IMR-90 (cell line): ENCODE measurements around the gene MRPL54. TPM values are rescaled to one million over a fixed set of nuclear protein-coding genes. Genes with fewer than 3 reads are reported as not detected.

Experiments used
- ATAC-seq: fragments of 200-7000 bp; cut with Tn5 transposase; 2 replicates; pipeline ENCODE4 v1.9.1; 2020; ENCODE audit warnings: low read depth, mild to moderate bottlenecking, moderate library complexity
- BruUV-seq: library from RNA; stranded (reverse); fragments of 400-500 nt; replicated peaks from 2 replicates; lab custom pipeline; 2021; lab: Mats Ljungman, UMichigan
- CTCF ChIA-PET: fragments of 300-600 bp; formaldehyde crosslinking; extraction: SDS; loops from one replicate; lab custom pipeline; 2021; ENCODE audit warnings: antibody characterized with exemption; lab: Yijun Ruan, JAX
- POLR2A ChIA-PET: fragments of 300-600 bp; sonication (Branson Sonifier 250); formaldehyde crosslinking; loops from one replicate; lab custom pipeline; 2022; ENCODE audit warnings: antibody characterized with exemption; ENCODE audit not compliant: unreplicated experiment; lab: Charles Lee
- DNase-seq: peaks from one replicate; pipeline ENCODE4 v3.0.0; 2013
- H2AFZ ChIP-seq: replicated peaks from 2 replicates; pipeline ENCODE3; 2013; ENCODE audit warnings: low read length, mild to moderate bottlenecking; ENCODE audit not compliant: poor library complexity
- H2AK5ac ChIP-seq: 2 replicates; pipeline ENCODE4 v1.6.1; 2013; ENCODE audit warnings: low read depth, low read length, inconsistent platforms
- H2AK9ac ChIP-seq: replicated peaks from 2 replicates; pipeline ENCODE3; 2013; ENCODE audit warnings: mild to moderate bottlenecking, low read depth, low read length, moderate library complexity; ENCODE audit not compliant: poor library complexity
- H2BK120ac ChIP-seq: 2 replicates; pipeline ENCODE4 v1.6.1; 2013; ENCODE audit warnings: low read depth, low read length, inconsistent platforms
- H2BK15ac ChIP-seq: 3 replicates; pipeline ENCODE4 v1.6.1; 2013; ENCODE audit warnings: low read depth, low read length, inconsistent platforms
- H2BK20ac ChIP-seq: 2 replicates; pipeline ENCODE4 v1.6.1; 2013; ENCODE audit warnings: low read depth, mild to moderate bottlenecking, inconsistent platforms, low read length, moderate library complexity
- H2BK5ac ChIP-seq: 2 replicates; pipeline ENCODE4 v1.6.1; 2013; ENCODE audit warnings: mild to moderate bottlenecking, low read depth, low read length, inconsistent platforms; ENCODE audit not compliant: poor library complexity, severe bottlenecking
- H3K14ac ChIP-seq: replicated peaks from 2 replicates; pipeline ENCODE4 v1.6.1; 2013; ENCODE audit warnings: low read depth, low read length, inconsistent platforms
- H3K18ac ChIP-seq: 2 replicates; pipeline ENCODE4 v1.6.1; 2013; ENCODE audit warnings: low read depth, low read length, control low read depth
- H3K23ac ChIP-seq: 2 replicates; pipeline ENCODE4 v1.6.1; 2013; ENCODE audit warnings: low read depth, low read length, inconsistent platforms
- H3K27ac ChIP-seq: 2 replicates; pipeline ENCODE4 v1.5.1; 2013; ENCODE audit warnings: mild to moderate bottlenecking, control low read depth, low read length; ENCODE audit not compliant: insufficient read depth
- H3K27me3 ChIP-seq: 2 replicates; pipeline ENCODE4 v1.6.1; 2013; ENCODE audit warnings: low read length; ENCODE audit not compliant: control insufficient read depth, insufficient read depth
- H3K36me3 ChIP-seq: 2 replicates; pipeline ENCODE4 v1.6.1; 2013; ENCODE audit warnings: low read length, mixed read lengths; ENCODE audit not compliant: control insufficient read depth, insufficient read depth
- H3K4ac ChIP-seq: 2 replicates; pipeline ENCODE4 v1.6.1; 2013; ENCODE audit warnings: low read depth, low read length, inconsistent platforms
- H3K4me1 ChIP-seq: 2 replicates; pipeline ENCODE4 v1.6.1; 2013; ENCODE audit warnings: low read length, mixed read lengths; ENCODE audit not compliant: control insufficient read depth, insufficient read depth
- H3K4me2 ChIP-seq: 2 replicates; pipeline ENCODE4 v1.6.1; 2013; ENCODE audit warnings: low read depth, mild to moderate bottlenecking, control low read depth, low read length, moderate library complexity
- H3K4me3 ChIP-seq: 2 replicates; pipeline ENCODE4 v1.5.1; 2013; ENCODE audit warnings: low read depth, mild to moderate bottlenecking, control low read depth, low read length, moderate library complexity; ENCODE audit not compliant: insufficient read depth
- H3K56ac ChIP-seq: 2 replicates; pipeline ENCODE4 v1.6.1; 2013; ENCODE audit warnings: low read length, inconsistent platforms; ENCODE audit not compliant: insufficient read depth; ENCODE audit errors: extremely low read depth
- H3K79me1 ChIP-seq, 2 experiments: 2 replicates each; pipeline ENCODE4 v1.6.1; 2013; ENCODE audit warnings: low read length in 2 of 2, inconsistent platforms in 1 of 2, low read depth in 1 of 2
- H3K9ac ChIP-seq: 2 replicates; pipeline ENCODE4 v1.6.1; 2013; ENCODE audit warnings: low read depth, low read length, control low read depth
- H3K9me1 ChIP-seq: 2 replicates; pipeline ENCODE4 v1.6.1; 2013; ENCODE audit warnings: low read length, inconsistent platforms; ENCODE audit not compliant: insufficient read depth
- H3K9me3 ChIP-seq: 2 replicates; pipeline ENCODE4 v1.6.1; 2013; ENCODE audit warnings: low read length; ENCODE audit not compliant: control insufficient read depth, insufficient read depth
- H4K20me1 ChIP-seq: 2 replicates; pipeline ENCODE4 v1.6.1; 2013; ENCODE audit warnings: low read length, inconsistent platforms; ENCODE audit not compliant: insufficient read depth
- H4K5ac ChIP-seq: 2 replicates; pipeline ENCODE4 v1.6.1; 2013; ENCODE audit warnings: mild to moderate bottlenecking, low read depth, low read length, control low read depth
- H4K8ac ChIP-seq, 2 experiments: 2 replicates each; pipeline ENCODE4 v1.6.1; 2013; ENCODE audit warnings: low read depth in 2 of 2, low read length in 2 of 2, control low read depth in 1 of 2, inconsistent platforms in 1 of 2
- H4K91ac ChIP-seq: 2 replicates; pipeline ENCODE4 v1.6.1; 2013; ENCODE audit warnings: low read depth, low read length, inconsistent platforms; ENCODE audit not compliant: insufficient read depth
- BHLHE40 ChIP-seq: fragments of 150-350 bp; IDR thresholded peaks from 2 replicates; pipeline ENCODE4 v1.6.1; 2016; ENCODE audit warnings: mild to moderate bottlenecking, low read depth, low read length
- CEBPB ChIP-seq: IDR thresholded peaks from 2 replicates; pipeline ENCODE4 v1.6.1; 2012; ENCODE audit warnings: low read depth, low read length, improper control_type of control experiment
- CHD1 ChIP-seq: IDR thresholded peaks from 2 replicates; pipeline ENCODE4 v1.6.1; 2012; ENCODE audit warnings: low read depth, low read length, improper control_type of control experiment
- ELK1 ChIP-seq: fragments of 150-350 bp; IDR thresholded peaks from 2 replicates; pipeline ENCODE4 v1.6.1; 2016; ENCODE audit warnings: low read depth, mild to moderate bottlenecking, low read length, moderate library complexity, borderline replicate concordance
- FOS ChIP-seq: fragments of 150-350 bp; IDR thresholded peaks from 2 replicates; pipeline ENCODE4 v1.6.1; 2016; ENCODE audit warnings: low read depth, low read length
- MAZ ChIP-seq: IDR thresholded peaks from 2 replicates; pipeline ENCODE4 v1.6.1; 2012; ENCODE audit warnings: low read depth, mild to moderate bottlenecking, low read length, improper control_type of control experiment, moderate library complexity, borderline replicate concordance
- MXI1 ChIP-seq: IDR thresholded peaks from 2 replicates; pipeline ENCODE4 v1.6.1; 2012; ENCODE audit warnings: low read depth, mild to moderate bottlenecking, low read length, moderate library complexity, borderline replicate concordance
- NFE2L2 ChIP-seq: fragments of 150-350 bp; IDR thresholded peaks from 2 replicates; pipeline ENCODE4 v1.6.1; 2016; ENCODE audit warnings: low read depth, mild to moderate bottlenecking, low read length
- POLR2A ChIP-seq: IDR thresholded peaks from 2 replicates; pipeline ENCODE4 v1.6.1; 2012; ENCODE audit warnings: mild to moderate bottlenecking, low read depth, low read length
- RAD21 ChIP-seq: IDR thresholded peaks from 2 replicates; pipeline ENCODE4 v1.6.1; 2012; ENCODE audit warnings: low read length, improper control_type of control experiment
- RCOR1 ChIP-seq: IDR thresholded peaks from 2 replicates; pipeline ENCODE4 v1.6.1; 2012; ENCODE audit warnings: mild to moderate bottlenecking, low read length, improper control_type of control experiment; ENCODE audit not compliant: insufficient replicate concordance
- SMC3 ChIP-seq: fragments of 150-350 bp; IDR thresholded peaks from 2 replicates; pipeline ENCODE4 v1.6.1; 2016; ENCODE audit warnings: low read depth, mild to moderate bottlenecking, antibody characterized with exemption, low read length, moderate library complexity
- USF2 ChIP-seq: fragments of 150-350 bp; IDR thresholded peaks from 2 replicates; pipeline ENCODE4 v1.6.1; 2017; ENCODE audit warnings: mild to moderate bottlenecking, antibody characterized with exemption, low read length, low read depth
- WGBS, 2 experiments: methylation state at CpG; one replicate each; pipeline versions ENCODE4 v1.1.5 to v1.1.7; 2013; ENCODE audit warnings: missing lambda C conversion rate in 2 of 2; ENCODE audit not compliant: insufficient read length in 1 of 2; ENCODE audit errors: extremely low coverage in 2 of 2; 5-methylcytosine and 5-hydroxymethylcytosine counted together
- dilution Hi-C: fragments of 300-500 bp; cut with HindIII; formaldehyde crosslinking; loops from one replicate; pipeline ENCODE4 v1.14.3; 2018; ENCODE audit warnings: low sequenced_read_pairs; ENCODE audit not compliant: unreplicated experiment
- in situ Hi-C: fragments of 300-500 bp; cut with MboI; formaldehyde crosslinking; loops from 3 replicates; pipeline ENCODE4 v1.14.3; 2019; ENCODE audit warnings: low sequenced_read_pairs, inconsistent platforms, mixed read lengths
- intact Hi-C: fragments of 100-400 bp; cut with micrococcal nuclease; formaldehyde crosslinking; loops from 2 replicates; pipeline ENCODE4 v1.10.0; 2022
- polyA plus RNA-seq, 3 experiments: library from polyadenylated mRNA; depleted of rRNA; stranded (reverse); fragments of >200 nt; gene quantifications; 2 replicates each; pipeline ENCODE4 v1.2.3, GENCODE V29; 2012; ENCODE audit warnings: low replicate concordance in 1 of 3
- total RNA-seq: library from RNA; depleted of rRNA; stranded (reverse); fragments of >200 nt; gene quantifications from 2 replicates; pipeline ENCODE4 v1.2.3, GENCODE V29; 2012

MRPL54 gene
- total and polyA plus RNA-seq, 2 of the 4 experiments (the other 2 are of a cell fraction) = 55.9 to 75.7 TPM

GRCh38 chr19:3771906-3772455, 9.5 kb downstream of the MRPL54 start, which contains the start of gene RAX2:
TSS of gene RAX2 (minus strand) at chr19:3772228. CDS start at chr19:3771742, 486 bp downstream.
- dilution Hi-C loops (no loop called here), in situ Hi-C loops (no loop called here), intact Hi-C loops (no loop called here)
- Histone ChIP-seq H2BK5ac (no peak within 1 kb of the TSS), H2BK120ac (no peak within 1 kb of the TSS), H4K20me1 (no peaks in the 10 kb centered on the region), H3K4me2 (no peak within 1 kb of the TSS), H3K27ac (no peak within 1 kb of the TSS), H3K36me3 (peaks cover 17% of the 10 kb centered on the region), H3K4me1 (no peaks in the 10 kb centered on the region), H3K14ac (no peak within 1 kb of the TSS), H3K9me1 (no peaks in the 10 kb centered on the region), H4K91ac (no peak within 1 kb of the TSS), H3K4me3 (no peak within 1 kb of the TSS), H2AK5ac (no peak within 1 kb of the TSS), H3K27me3 (peaks cover 5% of the 10 kb centered on the region; the same call in 1 of the 2 replicates), H2AK9ac (no peak within 1 kb of the TSS), H3K79me1 (no peaks in the 10 kb centered on the region), H3K18ac (no peak within 1 kb of the TSS), H4K8ac (no peak within 1 kb of the TSS), H2BK15ac (no peak within 1 kb of the TSS), H3K9ac (no peak within 1 kb of the TSS), H3K23ac (no peak within 1 kb of the TSS), H2AFZ (no peak within 1 kb of the TSS), H4K5ac (no peak within 1 kb of the TSS), H3K56ac (no peak within 1 kb of the TSS), H3K9me3 (no peaks in the 10 kb centered on the region), H3K4ac (no peak within 1 kb of the TSS), H2BK20ac (no peak within 1 kb of the TSS)
- no peak for DNase-seq
- WGBS, 2 experiments = no CpG with 5 or more reads among the region's 23 CpGs
- POLR2A ChIA-PET = interaction anchor here (0.8 kb wide), 1 partner anchor 9 kb away, joined by 3 read pairs; the partner anchor contains the start of gene MRPL54
- CTCF ChIA-PET = no interaction called here
- BruUV-seq = no TSS peak
- ATAC-seq = no peak
- TF ChIP-seq SMC3 (no peak), NFE2L2 (no peak), RCOR1 (no peak), MXI1 (no peak), ELK1 (no peak), POLR2A (no peak), RAD21 (no peak), FOS (no peak), CEBPB (no peak), BHLHE40 (no peak), CHD1 (no peak), MAZ (no peak), USF2 (no peak)
